ENCODE data around the gene LRMDA.

Gene LRMDA

GRCh38 chr10:75950997-75951589, 519.7 kb downstream of the LRMDA start:
- TF ChIP-seq, protein P1, sequence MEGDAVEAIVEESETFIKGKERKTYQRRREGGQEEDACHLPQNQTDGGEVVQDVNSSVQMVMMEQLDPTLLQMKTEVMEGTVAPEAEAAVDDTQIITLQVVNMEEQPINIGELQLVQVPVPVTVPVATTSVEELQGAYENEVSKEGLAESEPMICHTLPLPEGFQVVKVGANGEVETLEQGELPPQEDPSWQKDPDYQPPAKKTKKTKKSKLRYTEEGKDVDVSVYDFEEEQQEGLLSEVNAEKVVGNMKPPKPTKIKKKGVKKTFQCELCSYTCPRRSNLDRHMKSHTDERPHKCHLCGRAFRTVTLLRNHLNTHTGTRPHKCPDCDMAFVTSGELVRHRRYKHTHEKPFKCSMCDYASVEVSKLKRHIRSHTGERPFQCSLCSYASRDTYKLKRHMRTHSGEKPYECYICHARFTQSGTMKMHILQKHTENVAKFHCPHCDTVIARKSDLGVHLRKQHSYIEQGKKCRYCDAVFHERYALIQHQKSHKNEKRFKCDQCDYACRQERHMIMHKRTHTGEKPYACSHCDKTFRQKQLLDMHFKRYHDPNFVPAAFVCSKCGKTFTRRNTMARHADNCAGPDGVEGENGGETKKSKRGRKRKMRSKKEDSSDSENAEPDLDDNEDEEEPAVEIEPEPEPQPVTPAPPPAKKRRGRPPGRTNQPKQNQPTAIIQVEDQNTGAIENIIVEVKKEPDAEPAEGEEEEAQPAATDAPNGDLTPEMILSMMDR (IDR thresholded peaks at IDR 0.05; ENCODE audit: borderline replicate concordance, insufficient read depth, low read depth, low read length): no peak

DNA sequence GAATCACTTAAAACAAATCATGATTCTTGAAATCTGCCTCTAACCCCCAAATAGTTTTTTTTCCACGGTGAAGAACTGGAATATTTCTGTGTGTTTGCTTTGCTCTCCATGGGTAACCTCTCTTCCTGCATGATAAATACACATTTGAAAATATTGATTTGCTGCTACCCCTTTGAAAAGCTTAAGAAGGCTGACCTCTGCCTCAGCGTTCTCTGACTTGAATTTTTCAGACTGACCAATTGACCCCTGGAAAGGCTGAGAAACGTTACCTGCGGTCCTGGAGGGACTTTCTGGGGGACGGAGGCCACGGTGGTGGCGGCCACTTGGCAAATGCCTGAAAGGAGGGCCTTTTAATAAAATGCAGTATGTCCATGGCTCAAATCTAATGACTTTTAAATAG, 520.2 kb downstream of the LRMDA start:
- TF ChIP-seq, protein P1 (IDR thresholded peaks at IDR 0.05; ENCODE audit: borderline replicate concordance, insufficient read depth, low read depth, low read length): no peak
- H3K4me3 ChIP-seq (ENCODE audit: low read depth, low read length): no peak overlapping the region

More at GRCh38 chr10:75950997-75951589, 519.7 kb downstream of the LRMDA start:
- H3K4me3 ChIP-seq (ENCODE audit: low read depth, low read length): no peak overlapping the region

GRCh38 chr10:75952093-75952492, 520.7 kb downstream of the LRMDA start:
- TF ChIP-seq, protein P1 (IDR thresholded peaks at IDR 0.05; ENCODE audit: borderline replicate concordance, insufficient read depth, low read depth, low read length): no peak
- H3K4me3 ChIP-seq (ENCODE audit: low read depth, low read length): no peak overlapping the region

DNA sequence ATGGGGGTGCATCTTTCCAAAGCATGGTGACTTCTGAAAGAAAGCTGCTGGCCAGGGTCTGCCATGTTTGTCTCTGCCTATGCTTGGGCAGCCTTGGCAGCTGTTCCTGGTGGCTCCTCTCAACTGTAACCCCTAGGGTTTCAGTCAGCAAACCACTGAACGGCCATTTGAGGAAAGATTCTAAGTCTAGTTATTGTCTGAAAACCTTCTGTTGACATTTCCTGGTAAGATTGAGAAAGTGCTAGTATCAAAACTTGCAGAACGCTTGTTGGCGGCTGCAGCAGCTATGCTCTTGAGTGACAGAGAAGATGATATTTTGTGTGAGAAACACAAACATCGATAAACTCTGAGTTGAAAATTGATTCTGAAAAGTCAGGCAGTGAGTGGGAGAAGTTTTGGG, 523.1 kb downstream of the LRMDA start:
- no peak overlapping the region for H3K4me3 ChIP-seq (ENCODE audit: low read depth, low read length)
- TF ChIP-seq, protein P1 (IDR thresholded peaks at IDR 0.05; ENCODE audit: borderline replicate concordance, insufficient read depth, low read depth, low read length): no peak

DNA sequence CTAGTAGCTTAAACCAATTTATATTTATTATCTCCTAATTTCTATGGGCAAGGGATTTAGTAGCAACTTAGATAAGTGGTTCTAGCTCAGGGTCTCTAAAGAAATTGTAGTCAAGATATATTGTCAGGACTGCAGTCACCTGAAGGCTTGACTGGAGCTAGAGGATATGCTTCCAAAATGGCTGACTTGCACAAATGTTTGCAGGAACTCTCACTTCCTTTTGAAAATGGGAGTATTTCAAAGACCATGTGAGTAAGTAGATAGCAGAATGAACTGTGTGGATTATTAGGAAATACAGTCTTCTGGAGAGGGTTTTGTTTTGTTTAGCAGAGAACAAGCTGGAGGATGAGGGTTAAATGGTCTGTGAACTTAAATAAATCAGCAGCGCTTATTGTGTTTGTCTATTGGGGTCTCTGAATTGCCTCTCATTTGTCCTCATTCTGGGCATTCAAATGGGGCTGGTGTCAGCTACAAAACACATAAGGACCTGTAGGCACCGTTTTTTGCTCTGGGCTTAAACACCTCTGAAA, 524.6 kb downstream of the LRMDA start:
- TF ChIP-seq, protein P1 (IDR thresholded peaks at IDR 0.05; ENCODE audit: borderline replicate concordance, insufficient read depth, low read depth, low read length): no peak
- H3K4me3 ChIP-seq (ENCODE audit: low read depth, low read length): no peak overlapping the region

GRCh38 chr10:75956624-75957023, 525.2 kb downstream of the LRMDA start:
- TF ChIP-seq, protein P1 (IDR thresholded peaks at IDR 0.05; ENCODE audit: borderline replicate concordance, insufficient read depth, low read depth, low read length): no peak
- no peak overlapping the region for H3K4me3 ChIP-seq (ENCODE audit: low read depth, low read length)
